HG03571 (cell line): Measurements from ENCODE around the gene AOPEP.

Experiments used
- ATAC-seq: cut with Tn5 transposase; IDR thresholded peaks from one replicate; pipeline ENCODE4 v1.9.1; 2021; ENCODE audit not compliant: unreplicated experiment

Gene AOPEP

DNA sequence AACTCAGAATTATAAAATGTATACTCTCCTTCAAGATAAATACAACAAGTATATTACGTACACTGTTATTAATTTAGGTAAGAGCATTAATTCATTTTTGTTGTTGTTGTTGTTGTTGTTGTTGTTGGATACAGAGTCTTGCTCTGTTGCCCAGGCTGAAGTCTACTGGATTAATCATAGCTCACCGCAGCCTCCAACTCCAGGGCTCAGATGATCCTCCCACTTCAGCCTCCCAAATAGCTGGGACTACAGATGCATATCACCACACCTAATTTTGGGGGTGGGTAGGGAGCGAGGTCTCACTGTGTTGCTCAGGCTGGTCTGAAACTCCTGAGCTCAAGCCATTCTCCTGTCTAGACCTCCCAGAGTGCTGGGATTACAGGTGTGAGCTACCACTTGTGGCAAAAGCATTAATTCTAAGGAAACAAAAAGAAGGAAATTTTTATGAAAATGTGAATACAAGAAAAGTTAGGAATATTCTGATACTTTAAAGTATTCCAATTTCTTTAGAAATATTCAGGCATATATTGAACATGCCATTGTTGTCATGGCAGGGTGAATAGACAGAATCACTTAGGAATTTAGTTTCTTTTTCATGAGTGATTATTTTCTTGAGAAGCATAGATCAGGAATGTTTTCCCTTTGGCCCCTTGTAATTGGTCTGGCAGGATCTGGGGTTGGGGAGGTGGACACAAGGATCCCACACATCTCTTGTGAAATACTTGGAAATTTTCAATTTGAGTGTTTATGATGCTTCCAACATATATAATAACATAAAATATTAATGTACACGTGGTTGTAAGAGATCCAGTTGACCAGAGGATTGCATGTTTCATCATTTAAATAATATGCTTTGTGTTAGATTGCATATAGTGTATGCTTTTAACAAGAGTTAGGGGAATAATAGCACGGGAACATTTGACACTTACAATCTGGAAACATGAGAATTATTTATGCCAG, 327.4 kb downstream of the AOPEP start:
- no peak for ATAC-seq

DNA sequence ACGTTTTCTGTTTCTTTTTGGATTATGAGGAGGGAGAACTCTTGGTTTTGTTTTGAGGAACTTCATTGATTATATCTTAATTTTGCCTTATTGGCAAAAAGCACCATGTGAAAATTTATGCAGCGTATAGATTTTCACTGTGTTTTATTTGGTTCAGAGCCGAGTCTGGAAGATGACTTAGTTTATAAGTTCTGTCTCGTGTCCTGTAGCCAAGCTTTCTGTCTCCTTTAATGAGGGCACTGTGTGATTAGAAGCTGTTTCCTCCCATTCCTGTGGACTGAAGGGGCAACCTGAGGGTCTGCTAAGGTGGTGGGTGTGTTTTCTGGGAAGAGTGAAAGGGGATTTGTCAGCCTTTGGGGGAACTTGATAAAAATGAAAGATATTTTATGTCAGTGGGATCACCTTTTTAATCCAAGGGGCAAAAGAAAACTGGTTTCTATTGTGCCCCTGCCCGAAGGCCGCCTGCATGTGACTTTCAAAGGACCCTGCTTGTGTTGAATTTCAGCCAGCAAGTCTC, 328.9 kb downstream of the AOPEP start:
- ATAC-seq = no peak

DNA sequence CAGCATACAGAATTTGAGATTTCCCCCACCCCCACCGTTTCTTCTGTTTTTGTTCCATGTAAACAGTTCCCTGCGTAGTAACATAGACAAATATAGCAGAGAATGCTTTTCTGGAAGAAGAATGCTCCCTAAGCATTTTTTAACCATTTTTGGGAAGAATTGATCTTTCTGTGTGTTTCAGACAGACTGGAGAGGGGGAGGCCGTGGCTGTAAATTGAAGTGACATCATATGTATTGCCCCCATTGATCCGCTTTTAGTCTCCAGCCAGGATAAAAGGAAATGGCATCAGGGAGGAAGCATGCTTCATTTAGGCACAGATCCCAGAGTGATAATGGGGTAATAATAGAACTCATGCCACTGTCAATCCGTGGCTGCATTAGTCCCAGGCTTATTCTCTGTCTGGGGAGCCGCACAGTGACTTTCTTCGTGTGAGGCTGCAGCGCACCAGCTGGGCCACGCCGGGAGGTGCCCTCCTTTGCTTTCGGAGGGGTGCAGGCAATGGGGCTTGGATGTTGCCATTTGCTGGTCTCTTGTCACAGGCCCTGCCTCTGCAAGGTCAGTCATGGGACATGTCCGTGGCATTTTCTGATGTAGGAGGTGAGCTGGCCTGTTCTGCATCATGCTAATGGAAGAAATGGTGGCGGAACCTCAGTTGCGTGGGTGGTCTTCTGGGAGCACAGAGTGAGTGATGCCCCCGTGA, 329.5 kb downstream of the AOPEP start:
- no peak for ATAC-seq

DNA sequence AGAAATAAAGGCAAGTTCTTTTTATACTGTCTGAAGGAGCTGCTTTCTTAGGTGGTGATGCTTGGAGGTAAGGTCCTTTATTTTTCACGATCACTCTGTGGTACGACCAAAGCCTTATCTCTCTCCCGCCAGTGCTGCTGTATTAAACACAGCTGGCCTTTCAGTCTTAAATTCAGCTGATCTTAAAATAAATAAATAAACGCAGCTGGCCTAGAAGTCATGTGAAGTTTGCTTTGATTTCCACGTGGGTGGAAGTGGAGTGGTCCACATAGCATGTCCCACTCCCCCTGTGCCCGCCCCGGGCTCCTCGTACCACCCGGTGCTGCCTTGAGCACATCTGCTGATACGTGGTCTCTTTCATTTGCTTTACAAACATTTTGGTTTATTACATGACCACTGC, 330.6 kb downstream of the AOPEP start:
- ATAC-seq = no peak

DNA sequence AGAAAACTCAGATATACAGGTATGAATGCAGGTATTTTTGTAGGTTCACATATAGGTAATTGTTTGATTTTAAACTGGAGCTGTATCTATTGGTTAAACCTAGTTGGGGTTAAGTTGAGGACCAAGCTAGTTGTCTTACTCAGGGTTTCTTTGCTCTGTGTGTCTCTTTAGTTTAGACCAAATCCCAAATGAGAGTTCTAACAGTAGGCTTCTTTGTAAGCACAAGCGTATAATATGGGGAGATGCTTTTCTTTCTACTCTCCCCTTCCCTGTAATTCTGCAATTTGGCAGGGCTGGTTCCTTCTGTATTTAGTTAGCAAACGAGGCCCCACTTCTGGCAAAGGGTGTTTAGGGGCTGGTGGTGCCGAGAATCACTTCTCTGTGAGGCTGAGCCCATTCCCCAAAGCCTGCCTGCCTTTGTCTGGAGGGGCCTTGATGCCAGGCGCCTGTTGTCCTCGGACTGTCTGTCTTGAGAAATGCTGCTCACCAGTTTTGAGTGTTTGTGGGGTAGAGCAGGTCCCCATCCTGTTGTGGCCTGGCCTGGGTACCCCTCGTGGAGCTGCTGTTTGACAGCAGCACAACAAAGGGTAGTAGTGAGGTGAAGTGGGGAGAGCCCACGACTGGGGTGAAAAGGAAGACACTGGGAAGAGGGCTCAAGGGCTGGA, 331.8 kb downstream of the AOPEP start:
- no peak for ATAC-seq

DNA sequence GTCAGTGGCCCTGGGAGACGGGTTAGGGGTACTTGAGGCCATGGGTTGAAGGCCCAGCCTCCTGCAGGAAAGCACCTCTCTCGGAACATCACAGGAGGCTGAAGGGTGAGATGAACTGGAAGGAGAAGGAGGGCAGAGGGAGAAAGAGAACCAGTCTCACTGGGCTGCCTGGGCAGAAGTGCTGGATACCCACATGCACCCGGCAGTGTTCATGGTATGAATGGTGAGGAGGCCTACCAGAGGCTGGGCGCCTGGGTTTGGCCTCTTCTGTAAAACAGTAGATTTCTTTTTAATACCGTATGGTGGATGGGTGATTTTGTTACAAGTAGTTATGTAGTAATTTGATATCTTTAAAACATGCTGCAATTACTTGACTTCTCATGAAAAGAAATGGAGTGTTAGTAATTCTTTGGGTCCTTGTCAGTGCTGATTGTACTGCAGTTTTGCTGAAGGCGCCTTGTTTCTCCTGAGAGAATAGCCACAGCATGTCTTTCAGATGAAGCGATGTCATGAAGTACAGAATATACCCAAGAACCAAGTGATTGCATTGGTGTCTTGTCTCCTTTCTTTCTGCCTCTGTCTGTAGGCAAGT, 332.4 kb downstream of the AOPEP start:
- ATAC-seq = no peak

DNA sequence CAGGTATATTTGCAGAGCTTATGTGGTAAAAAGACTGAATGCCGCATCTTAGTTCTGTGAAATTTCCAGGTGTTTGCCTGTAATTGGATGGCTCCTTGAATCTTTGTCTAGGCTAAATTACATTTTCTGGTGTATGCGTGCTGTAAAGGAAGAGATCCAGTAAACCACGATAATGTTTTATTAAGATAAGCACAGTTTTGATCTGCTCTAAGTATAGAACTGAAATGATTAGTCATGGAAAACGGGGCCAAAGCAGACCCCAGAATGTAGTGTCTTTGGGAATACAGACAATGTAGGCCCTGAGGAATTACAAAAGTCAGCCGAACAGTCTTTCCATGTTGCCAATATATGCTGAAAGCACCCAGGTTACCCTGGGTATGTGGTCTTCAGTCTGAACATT, 333.7 kb downstream of the AOPEP start:
- no peak for ATAC-seq

DNA sequence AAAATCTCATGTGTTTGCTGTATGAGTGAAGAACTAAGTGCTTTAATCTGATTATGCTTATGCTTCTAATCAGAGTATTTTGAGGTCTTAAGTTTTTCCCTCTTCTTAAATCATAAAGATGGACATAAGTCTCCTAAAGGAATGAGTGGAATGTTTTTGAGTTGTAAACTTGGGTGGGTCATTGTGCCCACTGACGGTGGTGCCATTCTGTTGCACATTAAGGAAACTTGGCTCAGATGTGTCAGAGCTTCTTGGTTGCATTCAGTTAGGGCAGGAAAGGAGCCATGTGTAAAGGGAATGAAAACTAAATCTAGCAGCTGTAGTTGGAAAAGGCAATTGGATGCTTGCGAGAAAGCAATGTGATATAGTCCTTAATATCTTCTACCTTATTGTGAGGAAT, 334.4 kb downstream of the AOPEP start:
- no peak for ATAC-seq

DNA sequence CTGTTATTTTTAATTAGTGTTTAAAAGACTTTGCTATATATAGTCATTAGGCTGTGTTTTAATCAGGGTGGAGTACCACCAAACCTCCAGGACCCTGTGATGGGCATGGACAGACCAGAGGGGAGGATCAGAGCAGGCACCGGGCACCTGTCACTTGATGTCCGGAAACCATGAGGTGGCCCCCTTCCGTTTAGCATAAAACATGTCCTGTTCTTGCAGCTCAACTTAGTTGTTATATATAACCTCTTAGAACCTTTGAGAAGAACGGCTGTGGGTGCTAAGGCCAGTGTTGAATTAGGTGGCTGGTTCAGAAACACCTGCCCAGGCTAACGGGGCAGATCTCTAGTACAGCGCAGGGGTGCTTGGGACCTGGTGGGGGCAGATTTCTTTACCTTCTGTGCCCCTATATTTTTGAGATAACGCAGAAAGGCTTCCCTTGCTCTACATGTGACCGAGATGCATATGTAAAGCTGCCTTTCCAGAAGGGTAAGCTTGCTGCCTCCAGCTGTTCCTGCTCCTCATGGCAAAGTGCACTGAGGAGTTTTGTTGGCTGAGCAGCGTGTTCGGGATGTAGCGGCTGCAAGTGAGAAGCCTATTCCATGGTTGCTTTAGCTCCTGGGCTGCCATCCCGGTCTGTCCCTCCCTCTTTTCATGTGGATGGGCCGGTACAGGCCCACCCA, 335.6 kb downstream of the AOPEP start:
- no peak for ATAC-seq

DNA sequence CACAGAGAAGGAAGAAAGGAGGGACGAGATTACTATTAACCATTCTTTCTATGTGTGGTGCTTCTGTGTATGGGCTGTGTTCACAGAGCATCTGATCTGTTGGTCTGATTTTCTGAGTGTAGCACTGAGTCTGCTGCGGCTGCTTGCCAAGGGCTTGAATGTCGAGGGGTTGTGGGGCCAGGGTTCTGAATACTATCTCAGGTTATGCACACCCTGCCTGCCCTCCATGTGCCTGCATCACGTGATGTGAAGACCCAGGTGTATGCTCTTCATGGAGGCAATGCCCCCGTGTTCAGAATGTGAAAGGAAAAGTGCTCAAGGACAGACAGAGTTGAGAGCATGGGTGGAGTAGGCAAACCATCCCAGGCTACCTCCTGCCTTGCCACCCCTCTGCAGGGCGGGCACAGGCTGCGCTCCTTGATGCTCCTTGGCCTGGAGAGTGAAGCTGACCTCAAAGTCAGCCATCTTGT, 336.1 kb downstream of the AOPEP start:
- ATAC-seq = no peak

DNA sequence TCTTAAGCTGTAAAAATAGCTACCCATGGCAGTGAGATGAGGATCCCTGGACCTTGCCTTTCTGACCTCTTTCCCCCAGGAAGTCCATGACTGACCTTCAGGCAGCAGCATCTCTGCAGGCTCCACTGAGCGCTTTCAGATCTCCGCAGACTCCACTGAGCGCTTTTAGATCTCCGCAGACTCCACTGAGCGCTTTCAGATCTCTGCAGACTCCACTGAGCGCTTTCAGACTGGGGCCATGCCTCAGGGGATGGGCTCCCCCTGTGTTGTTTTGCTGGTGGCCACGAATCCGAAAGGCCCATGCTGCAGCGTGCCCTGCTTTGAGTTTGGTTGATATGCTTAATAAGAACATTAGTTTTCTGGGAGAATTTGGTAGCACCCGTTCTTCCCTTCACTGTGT, 336.8 kb downstream of the AOPEP start:
- ATAC-seq = no peak

DNA sequence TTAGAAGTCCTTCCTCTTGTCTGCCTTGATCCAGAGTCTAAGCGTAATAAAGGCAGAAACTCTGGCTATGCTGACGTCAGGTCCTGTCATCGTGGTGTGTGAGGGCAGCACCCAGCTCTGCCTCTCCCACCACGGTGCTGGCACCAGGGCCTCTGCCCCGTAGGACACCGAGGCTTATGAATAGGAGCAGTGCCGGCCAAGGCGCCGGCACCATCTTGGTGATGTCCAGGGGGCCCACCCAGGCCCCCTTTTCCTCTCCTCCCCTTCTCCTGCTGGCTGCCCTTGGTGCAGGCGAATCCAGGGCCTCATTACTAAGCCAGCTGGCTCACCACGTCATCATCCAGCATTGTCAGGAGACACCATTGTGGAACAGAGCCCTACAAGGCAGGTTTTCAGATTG, 338.7 kb downstream of the AOPEP start:
- no peak for ATAC-seq

DNA sequence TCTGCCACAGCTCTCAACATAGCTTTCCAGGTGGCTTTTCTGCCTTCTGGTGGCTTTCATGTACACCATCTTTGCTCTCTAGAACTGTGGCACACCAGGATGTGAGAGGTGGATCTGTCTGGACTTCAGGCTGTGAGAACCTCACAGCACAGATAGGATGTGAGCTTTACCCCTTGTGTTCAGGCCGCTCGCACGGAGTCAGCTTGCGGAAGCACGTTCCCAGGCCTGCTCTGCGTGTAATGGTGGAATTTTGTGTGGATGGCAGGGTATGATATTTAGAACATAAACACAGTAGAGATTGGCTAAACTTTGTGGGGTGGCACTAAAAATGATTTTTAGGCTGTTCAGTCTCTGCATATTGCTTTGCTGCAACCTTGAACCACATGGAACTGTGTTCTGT, 340.6 kb downstream of the AOPEP start:
- no peak for ATAC-seq

DNA sequence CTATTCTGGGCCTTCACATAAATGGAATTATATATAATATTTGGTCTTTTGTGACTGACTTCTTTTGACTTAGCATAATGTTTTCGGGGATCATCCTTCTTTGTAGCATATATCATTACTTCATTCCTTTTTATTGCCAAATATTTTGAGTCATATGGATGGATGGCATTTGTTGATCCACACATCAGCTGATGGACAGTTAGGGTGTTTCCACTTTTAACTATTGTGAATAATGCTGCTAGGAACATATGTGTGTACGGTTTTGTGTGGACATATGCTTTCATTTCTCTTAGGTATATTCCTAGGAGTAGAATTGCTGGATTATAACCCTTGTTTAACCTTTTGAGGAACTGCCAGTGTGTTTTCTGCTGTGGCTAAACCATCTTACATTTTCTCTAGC, 341.4 kb downstream of the AOPEP start:
- no peak for ATAC-seq

DNA sequence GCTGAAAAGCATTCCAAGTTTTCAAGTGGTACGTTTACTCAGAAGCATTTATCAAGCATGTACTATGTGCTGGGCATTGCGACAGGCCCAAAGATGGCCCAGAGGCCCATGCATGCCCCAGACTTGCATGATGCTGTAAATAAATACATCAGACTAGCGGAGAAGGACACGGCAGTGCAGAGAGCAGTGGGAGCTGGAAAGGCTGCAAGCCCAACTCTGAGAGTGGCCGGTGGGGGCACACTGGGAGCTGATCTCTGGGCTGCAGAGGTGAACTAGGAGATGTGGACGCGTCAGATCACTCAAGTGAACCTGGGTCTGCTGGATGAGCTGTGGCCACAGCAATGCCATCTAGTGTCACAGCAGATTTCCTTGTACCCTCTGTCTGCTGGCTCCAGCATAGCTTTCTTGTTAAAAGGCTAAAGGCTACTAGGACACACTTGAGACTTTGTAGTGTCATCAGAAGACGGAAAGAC, 344.1 kb downstream of the AOPEP start:
- ATAC-seq = no peak

DNA sequence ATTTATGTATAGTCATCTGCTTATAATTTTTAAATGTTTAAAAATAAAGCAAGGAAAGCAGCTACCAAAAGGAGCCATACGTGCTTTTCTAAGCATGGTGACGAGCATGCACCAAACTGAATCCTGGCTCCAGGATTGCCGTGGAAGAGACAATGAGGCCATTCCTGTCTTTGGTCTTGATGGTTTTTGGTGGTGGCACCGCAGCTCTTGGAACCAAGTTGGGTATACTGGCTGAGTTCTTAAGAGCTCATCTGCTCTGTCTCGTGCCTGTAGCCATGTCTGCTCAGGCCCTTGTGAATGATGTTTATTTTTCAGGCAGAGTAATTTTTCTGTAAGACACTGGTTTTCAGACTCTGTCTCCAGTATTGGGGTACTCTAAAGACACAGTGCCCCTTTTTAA, 345.0 kb downstream of the AOPEP start:
- ATAC-seq = no peak

DNA sequence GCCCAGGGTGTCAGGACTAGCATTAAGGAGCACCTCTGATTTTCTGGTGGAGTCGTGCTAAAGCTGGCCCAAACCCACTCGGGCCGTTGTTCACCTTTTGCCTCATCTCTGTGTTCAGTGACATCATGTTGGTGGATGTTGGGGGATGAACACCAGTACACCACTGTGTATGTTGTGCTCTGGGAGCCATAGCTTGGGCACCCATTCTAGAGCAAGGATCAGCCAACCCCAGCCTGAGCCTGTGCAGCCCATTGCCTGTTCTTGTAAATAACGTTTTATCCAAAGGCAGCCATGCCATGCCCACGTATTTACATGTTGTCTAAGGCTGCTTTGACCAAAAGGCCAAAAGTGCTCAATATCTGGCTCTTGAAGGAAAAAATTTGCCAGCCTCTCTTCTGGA, 345.4 kb downstream of the AOPEP start:
- no peak for ATAC-seq

DNA sequence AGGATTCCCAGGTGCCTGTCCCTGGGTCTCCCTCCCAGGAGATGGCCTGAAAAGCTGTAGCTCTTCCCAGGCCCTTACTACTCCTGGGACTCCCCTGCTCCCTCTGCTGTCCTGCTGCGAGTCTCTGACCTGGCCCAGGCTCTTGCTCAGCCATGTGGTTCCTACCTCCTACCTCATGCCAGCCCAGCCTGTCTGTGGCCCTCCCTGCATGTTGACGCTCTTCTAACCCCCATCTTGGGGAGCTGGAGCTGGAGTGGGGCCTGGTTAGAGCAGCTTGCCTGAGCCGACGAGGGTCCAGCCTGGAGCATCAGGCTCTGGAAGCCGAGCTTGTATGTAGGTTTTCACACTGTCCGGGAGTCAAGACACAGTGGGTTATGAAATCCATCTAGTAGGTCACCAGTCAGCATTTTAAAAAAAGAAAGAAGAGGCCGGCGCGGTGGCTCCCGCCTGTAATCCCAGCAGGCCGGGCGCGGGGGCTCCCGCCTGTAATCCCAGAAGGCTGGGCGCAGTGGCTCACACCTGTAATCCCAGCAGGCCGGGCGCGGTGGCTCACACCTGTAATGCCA, 346.6 kb downstream of the AOPEP start:
- no peak for ATAC-seq

DNA sequence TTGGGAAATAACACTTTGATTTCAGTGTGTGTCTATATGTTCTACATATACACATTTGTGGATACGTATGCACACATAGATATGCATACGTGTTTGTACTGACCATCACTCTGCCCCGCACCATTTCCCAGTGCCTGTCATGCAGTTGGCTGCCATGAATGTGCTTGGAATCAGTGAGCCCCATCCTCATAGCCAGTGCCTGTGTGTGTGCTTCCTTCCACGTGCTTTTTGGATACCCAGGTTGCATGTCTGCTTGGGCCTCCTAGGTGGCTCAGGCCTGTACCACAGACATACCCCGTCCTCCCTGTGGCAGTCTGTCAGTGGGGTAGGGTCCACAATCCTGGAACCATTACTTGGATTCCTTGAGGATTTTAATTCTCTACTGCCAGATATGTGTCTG, 347.4 kb downstream of the AOPEP start:
- ATAC-seq = no peak

DNA sequence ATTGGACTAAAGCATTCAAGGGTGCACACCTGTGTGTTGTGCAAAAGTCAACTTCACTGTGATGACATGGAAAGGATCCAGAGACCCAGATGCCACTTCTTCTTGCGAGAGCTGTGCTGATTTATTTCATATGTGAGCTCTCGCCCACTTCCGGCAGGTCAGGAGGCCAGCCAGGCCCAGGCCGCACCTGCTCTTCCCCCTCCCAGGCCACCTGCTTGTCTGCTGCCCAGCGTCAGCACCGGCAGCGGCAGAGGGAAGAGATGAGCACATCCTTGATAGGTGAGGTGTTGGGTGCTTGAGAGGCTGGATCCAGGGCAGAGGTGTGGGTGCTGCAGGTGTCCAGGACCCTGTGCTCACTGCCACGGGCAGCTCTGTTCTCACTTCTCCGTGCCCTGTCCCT, 348.1 kb downstream of the AOPEP start:
- no peak for ATAC-seq
